Measurements from ENCODE around the gene TENM3.
A peak's percentile ranks its signal among the peaks of the same experiment; 100 is the strongest.

The TENM3 gene

DNA sequence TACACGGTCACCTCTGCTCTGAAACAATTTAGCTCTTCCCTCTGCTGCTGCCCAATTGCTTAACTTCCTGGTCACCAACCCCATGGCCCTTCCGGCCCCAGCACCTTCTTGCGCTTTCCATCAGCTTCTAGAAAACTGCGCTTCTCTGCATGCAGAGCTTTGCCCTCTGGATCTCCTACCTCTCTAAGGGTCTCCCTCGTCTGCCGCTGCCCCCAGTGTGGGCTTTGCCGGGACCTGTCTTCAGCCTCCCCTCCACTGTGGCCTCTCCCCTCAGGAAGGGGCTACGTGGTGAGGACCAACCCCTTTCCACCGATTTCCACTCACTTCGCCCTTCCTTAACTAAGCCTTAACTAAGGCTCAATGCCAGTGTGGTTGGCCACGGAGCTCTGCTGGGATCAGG, 579.4 kb downstream of the TENM3 start:
- DNase-seq: no peak
- in situ Hi-C loops (cut with MboI; ENCODE audit: low pct_unique_long_range_greater_than_20kb, low sequenced_read_pairs): no loop called here

GRCh38 chr4:182823576-182823975, 580.4 kb downstream of the TENM3 start:
- in situ Hi-C loops (cut with MboI; ENCODE audit: low pct_unique_long_range_greater_than_20kb, low sequenced_read_pairs): no loop called here
- DNase-seq: no peak

- in situ Hi-C loops (cut with MboI; ENCODE audit: low pct_unique_long_range_greater_than_20kb, low sequenced_read_pairs): no loop called here
- DNase-seq: no peak
Measured at GRCh38 chr4:182825003-182825402, 581.8 kb downstream of the TENM3 start.

DNA sequence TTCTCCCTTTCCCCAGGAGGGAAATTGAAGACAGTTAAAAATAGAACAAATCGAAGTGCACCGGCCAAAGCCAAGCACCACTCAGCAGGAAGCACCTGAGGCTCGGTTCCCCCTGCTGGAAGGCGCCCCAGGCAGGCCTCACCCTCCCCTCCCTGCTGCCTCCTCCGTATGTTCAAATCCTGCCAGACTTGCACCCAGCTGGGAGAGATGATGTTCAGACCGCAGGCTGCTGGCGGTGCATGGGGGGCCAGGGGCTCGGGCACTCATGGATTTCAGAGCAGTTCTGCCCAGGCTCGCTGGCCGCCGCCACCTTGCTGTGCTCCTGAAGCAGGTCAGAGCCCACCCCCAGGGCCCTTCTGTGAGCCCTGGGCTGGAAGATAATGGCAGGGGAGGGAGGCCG, 582.6 kb downstream of the TENM3 start:
- DNase-seq: peak; percentile 61
- in situ Hi-C loops (cut with MboI; ENCODE audit: low pct_unique_long_range_greater_than_20kb, low sequenced_read_pairs): no loop called here

DNA sequence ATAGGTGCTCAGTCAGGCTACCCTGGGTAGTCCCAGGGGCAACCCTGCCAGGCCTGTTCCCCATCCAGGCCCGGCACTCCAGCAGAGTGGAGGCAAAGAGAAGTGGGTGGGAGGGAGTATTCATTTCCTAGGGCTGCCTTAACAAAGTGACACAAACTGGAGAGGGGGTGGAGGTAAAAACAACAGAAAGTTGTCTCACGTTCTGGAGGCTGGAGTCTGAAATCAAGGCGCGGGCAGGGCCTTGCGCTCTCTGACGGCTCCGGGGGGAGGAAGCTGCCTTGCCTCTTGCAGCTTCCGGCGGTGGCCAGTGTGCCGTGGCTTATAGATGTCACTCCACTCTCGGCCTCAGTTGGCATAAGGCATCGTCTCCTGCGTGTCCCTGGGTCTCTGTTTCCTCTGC, 583.2 kb downstream of the TENM3 start:
- in situ Hi-C loops (cut with MboI; ENCODE audit: low pct_unique_long_range_greater_than_20kb, low sequenced_read_pairs): no loop called here
- peak; percentile 48 for DNase-seq

DNA sequence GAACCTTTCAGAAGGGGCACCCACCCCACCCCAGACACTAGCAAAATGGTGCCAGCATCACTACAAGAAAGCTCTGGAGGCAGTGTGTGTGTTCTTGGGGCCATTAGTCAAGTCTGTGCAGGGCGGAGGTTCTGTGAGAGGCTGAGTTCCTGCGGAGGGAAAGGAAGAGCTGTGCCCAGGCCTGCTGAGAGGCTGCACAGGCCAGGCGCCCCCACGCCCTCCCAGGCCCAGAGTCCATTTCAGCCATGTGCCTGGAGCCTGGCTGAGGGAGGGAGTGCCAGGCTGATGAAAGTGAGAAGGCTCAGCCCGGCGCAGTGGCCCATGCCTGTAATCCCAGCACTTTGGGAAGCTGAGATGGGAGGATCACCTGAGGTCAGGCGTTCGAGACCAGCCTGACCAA, 584.0 kb downstream of the TENM3 start:
- in situ Hi-C loops (cut with MboI; ENCODE audit: low pct_unique_long_range_greater_than_20kb, low sequenced_read_pairs): no loop called here
- DNase-seq: no peak

DNA sequence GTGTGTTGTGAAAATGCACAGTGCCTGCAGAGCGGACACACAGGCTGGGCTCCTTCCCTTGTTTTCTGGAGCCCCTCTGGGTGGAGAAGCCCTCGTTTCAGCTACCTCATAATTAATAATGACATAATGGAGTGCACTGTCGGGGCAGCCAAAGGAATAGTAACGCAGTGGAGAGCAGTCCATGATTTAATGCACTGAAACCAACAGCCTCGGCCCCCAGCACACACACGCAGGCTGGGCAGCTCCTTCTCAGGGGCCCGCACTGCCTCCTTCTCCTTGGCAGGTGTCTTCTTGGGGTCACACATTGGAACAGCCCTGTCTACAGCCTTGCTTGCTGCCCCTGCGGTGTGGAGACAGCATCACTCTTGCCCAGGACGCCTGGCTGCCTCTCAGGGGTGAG, 584.8 kb downstream of the TENM3 start:
- in situ Hi-C loops (cut with MboI; ENCODE audit: low pct_unique_long_range_greater_than_20kb, low sequenced_read_pairs): no loop called here
- no peak for DNase-seq

DNA sequence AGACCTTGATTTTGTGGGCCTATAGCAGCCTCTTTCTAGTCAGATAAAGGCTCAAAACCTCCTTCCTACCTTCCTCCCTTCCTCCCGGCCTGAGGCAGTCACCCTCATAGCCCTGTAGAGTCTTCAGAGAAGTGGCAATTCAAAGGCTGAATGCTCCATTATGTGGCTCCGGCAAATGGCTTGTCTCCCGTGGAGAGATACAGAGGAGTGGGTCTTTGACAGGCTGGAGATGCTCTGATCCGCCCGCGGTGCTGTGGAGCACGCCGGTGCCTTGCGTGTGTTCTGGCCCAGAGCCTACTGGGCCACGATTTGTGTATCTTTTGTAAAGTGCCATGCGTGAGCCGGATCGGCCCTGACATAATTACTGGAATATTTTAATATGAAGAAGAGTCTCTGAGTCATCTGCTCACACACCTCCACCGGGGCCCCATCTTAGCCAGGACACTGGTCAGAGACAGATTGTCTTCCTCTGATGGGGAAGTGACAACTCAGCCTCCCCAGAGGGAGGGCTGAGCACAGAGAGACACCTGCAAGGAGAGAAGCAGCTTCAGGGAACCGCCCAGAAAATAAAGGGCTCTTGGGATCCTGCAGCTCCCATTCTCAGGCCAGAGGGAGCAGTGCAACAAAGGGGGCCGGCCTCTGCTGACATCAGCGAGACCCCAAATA, 585.3 kb downstream of the TENM3 start:
- in situ Hi-C loops (cut with MboI; ENCODE audit: low pct_unique_long_range_greater_than_20kb, low sequenced_read_pairs): no loop called here
- DNase-seq: no peak

DNA sequence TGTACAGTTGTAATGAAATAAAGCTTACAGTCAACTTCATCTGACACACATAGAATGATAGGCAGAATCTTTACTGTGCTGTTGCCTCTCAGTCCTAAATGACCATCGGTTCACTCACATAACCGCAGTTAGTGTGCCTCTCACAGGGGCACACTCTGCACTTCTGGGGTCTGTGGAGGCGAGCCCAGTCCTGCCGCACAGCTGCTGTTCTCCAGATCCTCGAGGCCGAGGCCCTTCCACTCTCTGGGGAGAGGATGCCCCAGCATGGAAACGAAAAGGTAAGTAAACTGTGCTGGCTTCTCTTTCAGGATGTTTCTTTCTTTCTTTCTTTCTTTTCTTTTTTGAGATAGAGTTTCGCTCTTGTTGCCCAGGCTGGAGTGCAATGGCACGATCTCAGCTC, 586.0 kb downstream of the TENM3 start:
- in situ Hi-C loops (cut with MboI; ENCODE audit: low pct_unique_long_range_greater_than_20kb, low sequenced_read_pairs): no loop called here
- DNase-seq: no peak

DNA sequence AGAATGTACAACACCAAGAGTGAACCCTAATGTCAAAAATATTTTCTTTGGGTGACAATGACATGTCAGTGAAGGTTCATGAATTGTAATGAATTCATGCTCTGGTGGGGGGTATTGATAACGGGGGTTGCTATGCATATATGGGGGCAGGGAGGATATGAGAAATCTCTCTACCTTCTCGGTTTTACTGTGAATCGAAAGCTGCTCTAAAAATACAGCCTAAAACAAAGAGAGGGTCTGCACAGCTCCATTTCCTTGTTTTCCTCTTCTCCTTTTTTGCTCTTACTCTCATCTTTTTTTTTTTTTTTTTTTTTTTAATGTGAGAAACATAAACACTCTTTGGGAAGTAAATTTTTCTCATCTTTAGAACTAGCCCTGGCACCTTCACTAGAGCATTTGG, 588.2 kb downstream of the TENM3 start:
- in situ Hi-C loops (cut with MboI; ENCODE audit: low pct_unique_long_range_greater_than_20kb, low sequenced_read_pairs): no loop called here
- DNase-seq: no peak

DNA sequence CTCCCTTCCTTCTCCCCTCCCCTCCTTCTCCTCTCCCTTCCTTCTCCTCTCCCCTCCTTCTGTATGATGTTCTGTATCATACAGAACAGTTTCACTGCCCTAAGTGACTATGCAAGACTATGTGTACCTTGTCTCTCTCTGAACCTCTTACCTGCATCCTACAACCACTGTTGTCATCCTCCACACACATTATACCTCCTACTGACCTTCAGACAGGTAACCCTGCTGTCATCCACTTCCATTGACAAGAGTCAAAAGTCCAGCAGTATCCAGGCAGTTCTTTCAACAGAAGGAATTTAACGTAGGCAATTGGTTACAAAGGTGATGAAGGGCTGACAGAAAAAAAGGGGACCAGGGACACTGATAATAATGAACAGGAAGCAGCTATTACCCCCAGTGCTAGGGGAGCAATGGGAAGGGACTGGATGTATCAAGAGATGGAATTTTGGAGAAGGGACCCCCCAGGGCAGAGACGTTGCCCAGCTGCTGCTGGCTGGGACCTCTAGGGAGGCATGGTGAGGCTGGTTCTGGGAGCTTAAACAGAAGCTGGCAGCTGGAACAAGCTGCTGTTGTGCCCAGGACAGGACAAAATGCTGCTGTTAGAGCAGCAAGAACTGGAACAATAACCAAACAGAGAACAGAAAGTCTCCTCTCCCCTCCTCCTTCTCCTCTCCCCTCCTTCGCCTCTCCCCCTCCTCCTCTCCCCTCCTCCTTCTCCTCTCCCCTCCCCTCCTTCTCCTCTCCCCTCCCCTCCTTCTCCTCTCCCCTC, 589.3 kb downstream of the TENM3 start:
- DNase-seq: no peak
- in situ Hi-C loops (cut with MboI; ENCODE audit: low pct_unique_long_range_greater_than_20kb, low sequenced_read_pairs): no loop called here

DNA sequence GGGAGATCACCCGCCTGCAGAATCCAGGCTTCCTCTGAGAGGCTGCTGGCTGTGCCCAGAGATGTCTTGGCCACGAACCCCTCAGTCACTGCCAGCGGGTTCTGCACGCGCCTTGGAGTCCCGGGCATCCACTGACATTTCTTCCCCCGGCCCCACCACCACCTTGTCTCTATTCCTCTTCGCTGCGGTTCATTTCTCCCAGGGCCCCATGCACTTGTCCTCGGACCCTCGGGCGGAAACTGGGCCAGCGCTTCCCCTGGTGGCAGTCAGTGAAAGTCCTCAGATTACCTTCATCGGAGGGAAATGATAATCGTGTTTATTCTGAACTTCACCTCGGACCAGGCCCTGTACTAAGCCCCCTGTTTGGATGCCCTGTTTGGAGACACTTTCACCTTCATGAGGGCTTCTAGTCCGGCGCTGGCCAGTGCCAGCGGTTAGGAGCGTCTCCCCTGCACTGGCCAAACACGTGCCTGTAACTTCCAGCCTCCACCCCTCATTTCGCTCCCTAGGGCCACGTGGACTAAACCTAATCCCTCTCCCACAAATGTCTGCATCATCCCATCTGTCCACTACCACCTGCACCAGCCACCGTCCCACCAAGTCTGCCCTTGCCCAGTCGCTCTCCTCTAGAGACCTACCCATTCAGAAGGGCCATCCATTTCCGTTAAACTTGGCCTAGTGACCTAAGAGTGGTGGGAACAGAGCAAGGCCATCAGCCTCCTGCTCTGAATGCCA, 592.0 kb downstream of the TENM3 start:
- in situ Hi-C loops (cut with MboI; ENCODE audit: low pct_unique_long_range_greater_than_20kb, low sequenced_read_pairs): no loop called here
- no peak for DNase-seq

- in situ Hi-C loops (cut with MboI; ENCODE audit: low pct_unique_long_range_greater_than_20kb, low sequenced_read_pairs): no loop called here
- no peak for DNase-seq
Measured at GRCh38 chr4:182837831-182838230, 594.6 kb downstream of the TENM3 start.

- in situ Hi-C loops (cut with MboI; ENCODE audit: low pct_unique_long_range_greater_than_20kb, low sequenced_read_pairs): no loop called here
- DNase-seq: no peak
Measured at GRCh38 chr4:182838535-182838934, 595.3 kb downstream of the TENM3 start.

DNA sequence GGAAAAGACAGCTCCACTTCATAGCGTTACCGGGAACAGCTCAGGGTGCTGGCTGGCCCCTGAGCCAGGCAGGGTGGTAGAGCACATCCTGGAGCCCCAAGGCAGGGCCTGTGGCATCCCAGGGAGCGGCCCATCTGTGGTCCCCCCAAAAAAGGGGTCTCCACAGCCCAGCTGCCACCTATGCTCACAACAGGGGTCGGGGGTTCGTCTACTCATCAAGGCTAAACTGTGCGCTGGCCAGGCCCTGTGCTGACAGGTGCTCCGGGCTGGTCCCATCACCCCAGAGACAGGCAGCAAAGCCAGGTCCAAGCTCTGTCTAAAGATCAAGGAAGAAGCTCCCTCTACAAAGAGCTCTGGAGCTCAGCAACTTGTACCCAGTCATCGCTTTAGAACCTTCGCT, 596.1 kb downstream of the TENM3 start:
- in situ Hi-C loops (cut with MboI; ENCODE audit: low pct_unique_long_range_greater_than_20kb, low sequenced_read_pairs): no loop called here
- no peak for DNase-seq

GRCh38 chr4:182840108-182840507, 596.9 kb downstream of the TENM3 start:
- in situ Hi-C loops (cut with MboI; ENCODE audit: low pct_unique_long_range_greater_than_20kb, low sequenced_read_pairs): no loop called here
- no peak for DNase-seq

DNA sequence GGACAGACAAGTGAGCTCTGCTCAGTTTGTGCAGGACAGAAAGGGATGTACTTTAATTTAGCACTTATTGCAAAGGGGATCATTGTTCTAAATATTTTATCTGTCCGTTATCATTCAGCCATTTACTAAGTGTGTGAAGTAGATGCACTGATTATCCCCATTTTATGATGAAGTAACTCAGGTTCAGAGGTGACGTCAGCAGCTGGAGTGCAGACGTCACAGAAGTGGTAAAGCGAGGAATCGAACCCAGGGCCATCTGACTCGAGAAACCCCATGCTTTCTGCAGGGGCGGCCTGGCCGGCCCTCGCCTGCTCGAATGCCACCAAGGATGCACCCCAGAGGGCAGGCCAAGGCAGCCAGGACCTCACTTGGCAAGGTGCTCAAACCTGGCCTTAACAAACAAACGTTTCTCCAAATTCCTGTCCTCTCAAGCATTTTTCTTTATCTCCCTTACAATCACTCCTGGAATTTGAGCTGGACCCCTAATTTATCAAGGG, 599.0 kb downstream of the TENM3 start:
- in situ Hi-C loops (cut with MboI; ENCODE audit: low pct_unique_long_range_greater_than_20kb, low sequenced_read_pairs): no loop called here

DNA sequence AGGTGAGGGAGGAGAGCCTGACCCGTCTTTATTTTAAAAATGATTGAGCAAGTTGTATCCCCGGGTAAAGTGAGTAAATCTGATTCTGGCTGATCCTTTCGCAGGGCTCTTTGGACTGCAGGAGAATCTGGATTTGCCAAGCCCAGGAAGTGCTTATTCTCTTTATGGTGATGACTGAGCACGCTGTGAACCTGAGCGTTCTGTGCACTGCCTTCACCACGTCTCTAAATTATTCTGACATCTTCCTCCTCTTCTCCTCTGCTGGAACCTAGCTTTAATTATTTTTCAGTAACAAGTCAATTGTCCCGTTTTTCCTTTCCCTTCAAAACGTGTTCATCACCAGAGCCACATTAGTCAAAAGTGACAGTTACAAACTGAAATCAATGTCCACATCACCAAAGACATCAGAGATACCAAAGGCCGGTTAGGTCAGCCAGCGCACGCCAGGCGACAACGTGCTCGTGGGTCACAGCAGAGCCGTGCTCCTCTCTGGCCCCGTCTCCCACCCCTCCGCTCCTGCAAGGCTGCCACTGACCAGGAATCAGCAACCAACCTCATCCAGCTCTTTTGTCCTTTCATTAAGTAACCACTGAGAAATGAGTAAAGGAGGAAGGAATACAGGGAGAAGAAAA, 599.7 kb downstream of the TENM3 start:
- in situ Hi-C loops (cut with MboI; ENCODE audit: low pct_unique_long_range_greater_than_20kb, low sequenced_read_pairs): no loop called here
- DNase-seq: no peak

More for the DNA sequence above, 599.0 kb downstream of the TENM3 start:
- DNase-seq: no peak

DNA sequence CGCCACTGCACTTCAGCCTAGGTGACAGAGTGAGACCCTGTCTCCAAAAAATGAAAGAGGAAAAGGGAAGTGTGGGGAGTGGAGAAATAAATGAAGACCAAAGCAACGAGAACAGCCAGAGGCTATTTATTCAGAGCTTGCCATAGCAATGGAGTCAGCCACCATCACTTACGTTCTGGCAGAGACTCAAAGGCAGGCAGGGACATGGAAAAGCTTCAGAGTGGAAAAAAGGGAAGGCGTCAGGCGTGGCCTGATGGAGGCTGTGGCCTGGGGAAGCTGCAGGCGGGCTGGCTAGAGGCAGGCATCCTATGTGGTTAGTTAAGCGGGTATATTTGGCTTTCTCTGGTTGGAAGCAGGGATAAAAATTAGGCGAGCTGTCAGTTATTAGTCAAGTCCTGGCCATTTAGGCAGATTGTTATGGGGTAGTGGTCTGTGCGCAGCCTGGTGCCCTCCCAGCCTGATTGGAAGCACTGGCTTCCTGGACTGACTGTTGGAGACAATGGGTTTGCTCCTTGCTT, 600.7 kb downstream of the TENM3 start:
- DNase-seq: no peak
- in situ Hi-C loops (cut with MboI; ENCODE audit: low pct_unique_long_range_greater_than_20kb, low sequenced_read_pairs): no loop called here

Data from KBM-7 (cell line).